Subcutaneous adipose tissue (tissue), 4 donors: ENCODE results near the gene GCLC. TPM values are rescaled to one million over a fixed set of nuclear protein-coding genes. Genes with fewer than 3 reads are reported as not detected.

Experiments used
- CTCF ChIP-seq: fragments of 450-650 bp; IDR thresholded peaks from one replicate; pipeline ENCODE4 v1.5.1; 2016; ENCODE audit warnings: low read depth, mild to moderate bottlenecking, control low read depth, antibody characterized with exemption, moderate library complexity
- total RNA-seq, 4 donors: library from RNA; depleted of rRNA; stranded (reverse); fragments of >200 nt; gene quantifications; one replicate each; pipeline ENCODE4 v1.1.0, GENCODE V29; 2016

The GCLC gene
- total RNA-seq, 4 donors from 2014 or later = 46.9 to 114 (median 56.8) TPM

GRCh38 chr6:53539561-53539960 lies 5.3 kb downstream of the GCLC start:
- no peak for TF ChIP-seq CTCF

- TF ChIP-seq CTCF = no peak
Measured at GRCh38 chr6:53536561-53536960, 8.3 kb downstream of the GCLC start.

DNA sequence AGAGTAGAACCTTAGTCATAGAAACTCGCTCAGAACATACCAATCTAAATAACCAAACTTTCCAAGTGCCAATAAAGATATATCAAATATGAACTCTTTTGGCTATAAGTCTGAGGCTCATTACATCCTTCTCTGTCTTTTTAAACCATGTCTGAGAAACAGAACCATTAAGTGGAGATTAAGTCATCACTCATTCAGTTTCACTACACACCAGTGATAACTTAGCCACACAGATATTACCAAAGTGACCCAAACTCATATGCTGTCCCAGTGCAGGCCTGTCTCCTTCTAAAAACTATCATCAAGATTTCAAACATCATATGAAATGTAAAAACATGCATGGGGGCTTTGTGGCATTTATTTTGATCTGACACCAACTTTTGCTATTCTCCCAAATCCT lies 12.0 kb downstream of the GCLC start:
- no peak for TF ChIP-seq CTCF

GRCh38 chr6:53532061-53532797 lies 12.7 kb downstream of the GCLC start:
- TF ChIP-seq CTCF = no peak

GRCh38 chr6:53530780-53531386 lies 14.0 kb downstream of the GCLC start:
- no peak for TF ChIP-seq CTCF

- TF ChIP-seq CTCF = no peak
Measured at GRCh38 chr6:53530346-53530745, 14.6 kb downstream of the GCLC start.

DNA sequence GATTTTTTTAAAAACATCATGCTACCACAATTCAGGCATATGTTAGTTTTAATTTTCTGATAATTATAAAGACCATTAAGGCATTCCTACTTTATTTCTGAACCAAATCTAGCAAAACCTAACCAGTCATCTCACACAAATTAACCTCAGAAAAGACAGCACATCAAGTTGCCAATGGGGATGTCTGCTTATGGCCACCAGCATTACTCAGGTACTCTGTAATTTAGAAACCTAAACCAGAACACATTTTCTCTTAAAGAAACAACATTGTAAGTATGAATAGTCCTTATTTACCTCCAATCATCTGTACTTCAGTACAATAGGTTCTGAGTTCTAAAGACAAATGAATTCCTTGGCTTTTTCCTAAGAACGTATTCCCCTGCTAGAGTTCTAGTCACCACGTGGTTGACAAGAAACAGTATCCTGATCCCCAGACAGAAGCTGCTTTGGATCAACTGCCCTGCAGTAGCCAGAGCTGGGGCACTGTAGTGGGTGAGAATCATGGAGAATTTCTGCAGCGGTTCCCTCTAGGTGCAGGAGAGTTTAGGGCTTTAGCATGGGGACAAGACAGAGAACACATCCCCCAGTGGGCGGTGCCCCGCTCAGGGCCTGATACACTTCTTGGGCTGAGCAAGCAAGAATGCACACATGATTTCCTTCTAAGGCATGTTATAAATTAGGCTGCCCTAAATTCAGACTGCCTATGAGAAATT lies 15.4 kb downstream of the GCLC start:
- no peak for TF ChIP-seq CTCF
